GM21367 (cell line): ENCODE data around the gene CDR2L.
A peak's percentile ranks its signal among the peaks of the same experiment; 100 is the strongest.

Experiments used
- ATAC-seq: cut with Tn5 transposase; IDR thresholded peaks from one replicate; pipeline ENCODE4 v1.9.1; 2021; ENCODE audit not compliant: unreplicated experiment

Gene CDR2L

GRCh38 chr17:74987418-74987908 is at the start of gene CDR2L:
CDR2L (plus strand) TSS chr17:74987632; CDS start chr17:74988044, 412 bp downstream.
- ATAC-seq: peak; percentile 77

- no peak for ATAC-seq
Measured at GRCh38 chr17:74938194-74938950, 49.1 kb upstream of the CDR2L start.

- no peak for ATAC-seq
Measured at GRCh38 chr17:74939534-74939933, 47.9 kb upstream of the CDR2L start.

DNA sequence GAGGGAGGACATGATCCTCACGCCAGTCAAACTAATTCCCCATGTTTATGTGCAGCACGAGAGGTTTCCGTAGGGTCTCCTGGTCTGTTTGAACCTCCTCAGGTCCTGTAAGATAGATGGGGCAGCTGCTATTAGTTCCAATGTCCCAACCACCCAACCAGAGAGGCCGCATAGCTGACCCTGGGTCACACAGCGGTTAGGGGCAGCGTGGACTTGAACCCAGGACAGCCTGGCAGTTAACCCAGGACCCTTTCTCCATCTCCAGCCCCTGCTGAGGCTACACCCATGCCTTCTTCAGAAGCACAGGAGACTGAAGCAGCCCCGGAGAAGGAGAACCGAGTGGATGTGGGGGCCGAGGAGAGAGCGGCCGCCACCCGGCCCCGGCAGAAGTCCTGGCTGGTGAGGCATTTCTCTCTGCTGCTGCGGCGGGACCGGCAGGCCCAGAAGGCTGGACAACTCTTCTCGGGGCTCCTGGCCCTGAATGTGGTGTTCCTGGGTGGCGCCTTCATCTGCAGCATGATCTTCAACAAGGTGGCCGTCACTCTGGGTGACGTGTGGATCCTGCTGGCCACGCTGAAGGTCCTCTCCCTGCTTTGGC is 46.2 kb upstream of the CDR2L start:
- ATAC-seq: no peak

DNA sequence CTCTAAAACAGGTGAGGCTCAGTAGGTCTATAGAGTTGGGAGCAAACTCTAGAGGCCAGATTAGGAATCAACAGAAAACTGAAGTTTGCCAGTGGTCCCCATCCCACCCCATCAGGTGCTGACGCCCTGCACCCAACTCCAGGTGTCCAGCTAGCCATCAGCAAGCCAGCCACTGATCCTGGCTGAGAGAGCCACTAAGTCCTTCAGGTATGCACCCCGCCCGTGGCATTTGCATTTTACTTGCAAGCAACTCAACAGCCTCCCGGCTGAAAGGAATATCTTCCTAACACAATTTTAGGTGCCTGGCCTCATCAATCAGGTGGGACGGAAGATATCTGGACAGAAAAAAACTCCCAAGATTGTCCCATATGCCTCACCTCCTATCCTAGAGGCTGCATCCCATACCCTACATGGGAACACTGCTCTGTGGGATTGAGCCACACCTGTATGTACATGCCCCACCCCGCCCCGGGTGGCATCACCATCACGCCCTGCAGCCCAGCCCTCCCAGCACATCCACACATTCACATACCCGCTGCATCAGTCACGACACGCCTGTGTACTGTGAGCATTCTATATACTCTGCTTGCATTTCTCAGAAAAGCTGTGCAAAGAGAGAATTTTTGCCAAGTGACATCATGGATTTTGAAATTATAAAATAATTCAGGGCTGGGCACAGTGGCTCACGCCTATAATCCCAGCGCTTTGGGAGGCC is 43.5 kb upstream of the CDR2L start:
- no peak for ATAC-seq

- ATAC-seq: no peak
Measured at GRCh38 chr17:74945543-74945942, 41.9 kb upstream of the CDR2L start.

DNA sequence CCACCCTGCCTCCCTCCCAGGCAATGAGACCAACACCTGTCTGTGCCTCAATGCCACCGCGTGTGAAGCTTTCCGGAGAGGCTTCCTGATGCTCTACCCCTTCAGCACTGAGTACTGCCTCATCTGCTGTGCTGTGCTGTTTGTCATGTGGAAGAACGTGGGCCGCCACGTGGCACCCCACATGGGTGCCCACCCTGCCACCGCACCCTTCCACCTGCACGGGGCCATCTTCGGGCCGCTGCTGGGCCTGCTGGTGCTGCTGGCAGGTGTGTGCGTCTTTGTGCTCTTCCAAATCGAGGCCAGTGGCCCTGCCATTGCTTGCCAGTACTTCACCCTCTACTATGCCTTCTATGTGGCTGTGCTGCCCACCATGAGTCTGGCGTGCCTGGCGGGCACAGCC is 40.8 kb upstream of the CDR2L start:
- ATAC-seq: no peak

GRCh38 chr17:74947041-74947754 is 40.2 kb upstream of the CDR2L start:
- no peak for ATAC-seq

GRCh38 chr17:74949455-74950115 is 37.8 kb upstream of the CDR2L start:
- ATAC-seq: no peak

DNA sequence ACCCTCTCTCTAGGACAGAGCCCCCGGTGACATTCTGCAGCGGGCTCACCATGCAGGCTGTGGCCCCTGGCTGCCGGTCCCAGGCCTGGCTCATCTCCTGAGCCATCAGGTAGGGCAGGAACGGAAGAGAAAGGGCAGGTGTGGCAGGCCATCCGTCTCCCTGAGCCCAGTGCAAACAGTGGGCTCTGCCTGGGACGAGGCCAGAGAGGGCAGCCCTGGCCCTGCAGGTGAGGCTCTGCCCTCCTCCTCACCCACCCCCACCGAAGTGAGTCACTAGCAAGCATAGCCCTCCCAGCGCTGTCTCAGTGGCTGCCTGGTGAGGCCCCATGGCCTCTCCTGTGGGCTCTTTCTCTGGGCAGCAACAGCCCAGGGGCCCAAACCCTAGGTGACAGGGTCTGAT is 37.2 kb upstream of the CDR2L start:
- ATAC-seq: no peak

- no peak for ATAC-seq
Measured at GRCh38 chr17:74951065-74951464, 36.4 kb upstream of the CDR2L start.

- no peak for ATAC-seq
Measured at GRCh38 chr17:74951680-74952421, 35.6 kb upstream of the CDR2L start.

- ATAC-seq: no peak
Measured at GRCh38 chr17:74952431-74953133, 34.9 kb upstream of the CDR2L start.

- ATAC-seq: no peak
Measured at GRCh38 chr17:74953134-74953687, 34.2 kb upstream of the CDR2L start.

- no peak for ATAC-seq
Measured at GRCh38 chr17:74954115-74954514, 33.3 kb upstream of the CDR2L start.

DNA sequence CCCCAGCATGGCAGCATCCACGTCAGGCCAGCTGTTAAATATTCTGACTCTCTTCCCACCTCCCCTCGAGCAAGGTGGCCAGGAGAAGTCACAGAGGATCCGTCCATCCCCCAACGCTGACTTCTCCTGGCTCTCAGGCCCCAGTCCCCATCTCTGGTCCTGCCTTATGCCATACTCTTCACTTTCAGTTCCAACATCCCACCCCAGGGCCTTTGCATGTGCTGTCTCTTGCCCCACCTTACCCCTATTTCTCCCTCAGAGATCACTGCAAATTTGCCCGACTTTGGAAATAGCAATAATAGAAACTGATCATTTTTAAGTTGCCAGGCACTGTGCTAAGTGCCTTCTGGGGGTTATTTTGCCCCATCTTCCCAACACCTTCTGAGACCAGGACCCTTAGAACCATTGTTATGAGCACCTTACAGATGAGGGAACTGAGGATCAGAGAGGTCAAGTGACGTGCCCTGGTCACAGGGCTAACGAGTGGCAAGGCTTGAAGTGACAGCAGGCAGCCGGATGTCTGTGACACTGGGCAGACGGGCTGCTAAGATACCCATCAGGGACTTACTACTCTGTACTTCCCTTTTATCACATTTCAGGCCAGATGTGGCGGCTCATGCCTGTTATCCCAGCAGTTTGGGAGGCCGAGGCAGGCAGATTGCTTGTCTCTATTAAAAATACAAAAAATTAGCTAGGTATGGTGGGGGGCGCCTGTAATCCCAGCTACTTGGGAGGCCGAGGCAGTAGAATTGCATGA is 32.6 kb upstream of the CDR2L start:
- ATAC-seq: no peak

- no peak for ATAC-seq
Measured at GRCh38 chr17:74956093-74956492, 31.3 kb upstream of the CDR2L start.

- no peak for ATAC-seq
Measured at GRCh38 chr17:74957935-74958740, 29.3 kb upstream of the CDR2L start.
